ENCODE measurements around the gene SHMT2. TPM values are rescaled to one million over a fixed set of nuclear protein-coding genes. Genes with fewer than 3 reads are reported as not detected.
A peak's percentile ranks its signal among the peaks of the same experiment; 100 is the strongest.

The SHMT2 gene
- total RNA-seq, 1 experiment from 2014 or later: 280 TPM

DNA sequence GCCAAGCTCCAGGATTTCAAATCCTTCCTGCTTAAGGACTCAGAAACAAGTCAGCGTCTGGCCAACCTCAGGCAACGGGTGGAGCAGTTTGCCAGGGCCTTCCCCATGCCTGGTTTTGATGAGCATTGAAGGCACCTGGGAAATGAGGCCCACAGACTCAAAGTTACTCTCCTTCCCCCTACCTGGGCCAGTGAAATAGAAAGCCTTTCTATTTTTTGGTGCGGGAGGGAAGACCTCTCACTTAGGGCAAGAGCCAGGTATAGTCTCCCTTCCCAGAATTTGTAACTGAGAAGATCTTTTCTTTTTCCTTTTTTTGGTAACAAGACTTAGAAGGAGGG is 4.7 kb downstream of the SHMT2 start:
- H3K4me2 ChIP-seq (ENCODE audit: low read length): no peak overlapping the region
- ATAC-seq: no peak
- no peaks in the 10 kb centered on the region for H3K9me3 ChIP-seq (ENCODE audit: control insufficient read depth in 1 of 2, insufficient read depth in 1 of 2, low read depth in 1 of 2, low read length in 2 of 2)
- H3K79me2 ChIP-seq (ENCODE audit: insufficient read depth, low read length): peaks cover 30% of the 10 kb centered on the region
- BruUV-seq (replicated peaks): TSS peak; percentile 3
- H3K4me3 ChIP-seq (replicated peaks in 1 of 2; ENCODE audit: low read depth in 1 of 2, low read length in 2 of 2): no peak overlapping the region
- H3K4me1 ChIP-seq (ENCODE audit: control insufficient read depth in 1 of 2, insufficient read depth in 2 of 2, low read length in 2 of 2): peaks cover 6 to 17% of the 10 kb centered on the region in 2 experiments
- H2AFZ ChIP-seq (ENCODE audit: low read depth, low read length, poor library complexity, severe bottlenecking): no peak overlapping the region
- no peaks in the 10 kb centered on the region for H4K20me1 ChIP-seq (ENCODE audit: insufficient read depth)
- intact Hi-C loops (cut with micrococcal nuclease): no loop called here
- ChIA-PET RAD21 (ENCODE audit: low non-redundant PET in 1 of 2, low total read pairs in 2 of 2, uncharacterized antibody in 2 of 2, unreplicated experiment in 2 of 2) (no interaction called here), POLR2A (no interaction called here), CTCF (interaction anchor here (1.1 to 2.1 kb wide), 2 partner anchors 9 to 20 kb away, joined by 3 to 10 read pairs; no protein-coding TSS in a partner anchor)
- H3K36me3 ChIP-seq (ENCODE audit: control insufficient read depth in 1 of 2, insufficient read depth in 2 of 2, low read length in 2 of 2): peaks cover 15 to 34% of the 10 kb centered on the region in 2 experiments
- no peak overlapping the region for H3K27ac ChIP-seq (ENCODE audit: low read depth, low read length)
- no peaks in the 10 kb centered on the region for H3K27me3 ChIP-seq (ENCODE audit: insufficient read depth, low read length)
- no peaks in the 10 kb centered on the region for H3K9me2 ChIP-seq (ENCODE audit: insufficient read depth)
- TF ChIP-seq RAD21 (IDR thresholded peaks at IDR 0.05; ENCODE audit: low read depth): no peak
- TF ChIP-seq EZH2phosphoT487 (IDR thresholded peaks at IDR 0.05; ENCODE audit: borderline replicate concordance): no peak
- no peak overlapping the region for H3K9ac ChIP-seq (ENCODE audit: low read length)
- no peak for DNase-seq (ENCODE audit: low read depth, low spot score)

DNA sequence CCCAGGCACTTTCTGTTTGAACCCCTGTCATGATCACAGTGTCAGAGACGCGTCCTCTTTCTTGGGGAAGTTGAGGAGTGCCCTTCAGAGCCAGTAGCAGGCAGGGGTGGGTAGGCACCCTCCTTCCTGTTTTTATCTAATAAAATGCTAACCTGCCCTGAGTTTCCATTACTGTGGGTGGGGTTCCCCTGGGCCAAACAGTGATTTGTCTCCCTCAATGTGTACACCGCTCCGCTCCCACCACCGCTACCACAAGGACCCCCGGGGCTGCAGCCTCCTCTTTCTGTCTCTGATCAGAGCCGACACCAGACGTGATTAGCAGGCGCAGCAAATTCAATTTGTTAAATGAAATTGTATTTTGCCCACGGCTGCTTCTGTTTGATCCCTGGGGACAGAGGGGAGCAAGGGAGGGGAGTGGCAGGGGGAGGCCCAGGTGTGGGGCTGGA is 5.1 kb downstream of the SHMT2 start:
- intact Hi-C loops (cut with micrococcal nuclease): no loop called here
- Histone ChIP-seq H3K9me2 (ENCODE audit: insufficient read depth) (no peaks in the 10 kb centered on the region), H2AFZ (ENCODE audit: low read depth, low read length, poor library complexity, severe bottlenecking) (no peak overlapping the region), H4K20me1 (ENCODE audit: insufficient read depth) (no peaks in the 10 kb centered on the region), H3K27me3 (ENCODE audit: insufficient read depth, low read length) (peaks cover under 1% of the 10 kb centered on the region; the same call in 1 of the 2 replicates), H3K4me3 (replicated peaks in 1 of 2; ENCODE audit: low read depth in 1 of 2, low read length in 2 of 2) (no peak overlapping the region), H3K27ac (ENCODE audit: low read depth, low read length) (no peak overlapping the region), H3K9ac (ENCODE audit: low read length) (no peak overlapping the region), H3K9me3 (ENCODE audit: control insufficient read depth in 1 of 2, insufficient read depth in 1 of 2, low read depth in 1 of 2, low read length in 2 of 2) (no peaks in the 10 kb centered on the region), H3K36me3 (ENCODE audit: control insufficient read depth in 1 of 2, insufficient read depth in 2 of 2, low read length in 2 of 2) (peaks cover 15 to 34% of the 10 kb centered on the region in 2 experiments), H3K4me2 (ENCODE audit: low read length) (no peak overlapping the region), H3K4me1 (ENCODE audit: control insufficient read depth in 1 of 2, insufficient read depth in 2 of 2, low read length in 2 of 2) (peaks cover 10 to 19% of the 10 kb centered on the region in 2 experiments), H3K79me2 (ENCODE audit: insufficient read depth, low read length) (peaks cover 29% of the 10 kb centered on the region)
- no peak for DNase-seq (ENCODE audit: low read depth, low spot score)
- BruUV-seq (replicated peaks): no TSS peak
- ATAC-seq: no peak
- RAD21 ChIA-PET (ENCODE audit: low non-redundant PET in 1 of 2, low total read pairs in 2 of 2, uncharacterized antibody in 2 of 2, unreplicated experiment in 2 of 2): no interaction called here
- POLR2A ChIA-PET: no interaction called here
- TF ChIP-seq RAD21 (IDR thresholded peaks at IDR 0.05; ENCODE audit: low read depth) (no peak), TCF7L2 (IDR thresholded peaks at IDR 0.05; ENCODE audit: borderline replicate concordance, extremely low read depth, insufficient read depth, insufficient read length) (no peak), POLR2AphosphoS5 (IDR thresholded peaks at IDR 0.05; ENCODE audit: low read depth, low read length) (no peak), SP1 (IDR thresholded peaks at IDR 0.05; ENCODE audit: low read depth) (no peak)
- TF ChIP-seq, protein P1, sequence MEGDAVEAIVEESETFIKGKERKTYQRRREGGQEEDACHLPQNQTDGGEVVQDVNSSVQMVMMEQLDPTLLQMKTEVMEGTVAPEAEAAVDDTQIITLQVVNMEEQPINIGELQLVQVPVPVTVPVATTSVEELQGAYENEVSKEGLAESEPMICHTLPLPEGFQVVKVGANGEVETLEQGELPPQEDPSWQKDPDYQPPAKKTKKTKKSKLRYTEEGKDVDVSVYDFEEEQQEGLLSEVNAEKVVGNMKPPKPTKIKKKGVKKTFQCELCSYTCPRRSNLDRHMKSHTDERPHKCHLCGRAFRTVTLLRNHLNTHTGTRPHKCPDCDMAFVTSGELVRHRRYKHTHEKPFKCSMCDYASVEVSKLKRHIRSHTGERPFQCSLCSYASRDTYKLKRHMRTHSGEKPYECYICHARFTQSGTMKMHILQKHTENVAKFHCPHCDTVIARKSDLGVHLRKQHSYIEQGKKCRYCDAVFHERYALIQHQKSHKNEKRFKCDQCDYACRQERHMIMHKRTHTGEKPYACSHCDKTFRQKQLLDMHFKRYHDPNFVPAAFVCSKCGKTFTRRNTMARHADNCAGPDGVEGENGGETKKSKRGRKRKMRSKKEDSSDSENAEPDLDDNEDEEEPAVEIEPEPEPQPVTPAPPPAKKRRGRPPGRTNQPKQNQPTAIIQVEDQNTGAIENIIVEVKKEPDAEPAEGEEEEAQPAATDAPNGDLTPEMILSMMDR (IDR thresholded peaks at IDR 0.05 in 2 of 3, conservative IDR thresholded peaks at IDR 0.05 in 1 of 3; ENCODE audit: borderline replicate concordance in 1 of 3, insufficient read depth in 1 of 3, low read depth in 2 of 3, low read length in 2 of 3): no peak
- CTCF ChIA-PET: no interaction called here
